Skeletal muscle satellite cell (primary cell): ENCODE results near the gene DCUN1D3.
A peak's percentile ranks its signal among the peaks of the same experiment; 100 is the strongest.
"Not testable (repeated sequence)": the region's sequence is repeated elsewhere in the genome, so short reads cannot be mapped to it uniquely, and the experiment has no call there.

ENCODE experiments used
- H3K27me3 ChIP-seq: 2 replicates; pipeline ENCODE4 v1.7.0; 2013; ENCODE audit warnings: low read length; ENCODE audit not compliant: control insufficient read depth, insufficient read depth
- H3K36me3 ChIP-seq: 2 replicates; pipeline ENCODE4 v1.7.0; 2013; ENCODE audit warnings: mild to moderate bottlenecking, control low read depth, low read length; ENCODE audit not compliant: insufficient read depth
- H3K4me1 ChIP-seq: 2 replicates; pipeline ENCODE4 v1.7.0; 2013; ENCODE audit warnings: low read length; ENCODE audit not compliant: control insufficient read depth, insufficient read depth
- H3K4me2 ChIP-seq: 2 replicates; pipeline ENCODE4 v1.7.0; 2013; ENCODE audit warnings: mild to moderate bottlenecking, low read length
- H3K4me3 ChIP-seq: 2 replicates; pipeline ENCODE4 v1.7.0; 2013; ENCODE audit warnings: low read length
- H3K9ac ChIP-seq: 2 replicates; pipeline ENCODE4 v1.7.0; 2013; ENCODE audit warnings: mild to moderate bottlenecking, low read depth, low read length, moderate library complexity
- H3K9me3 ChIP-seq: replicated peaks from 2 replicates; pipeline ENCODE4 v1.7.0; 2013; ENCODE audit warnings: mild to moderate bottlenecking, control low read depth, low read length

Gene DCUN1D3

GRCh38 chr16:20870122-20870820, 29.9 kb downstream of the DCUN1D3 start:
- no peaks in the 10 kb centered on the region for H3K27me3 ChIP-seq
- no peak overlapping the region for H3K4me2 ChIP-seq
- H3K36me3 ChIP-seq: peaks cover 6% of the 10 kb centered on the region
- H3K4me1 ChIP-seq: peaks cover 61% of the 10 kb centered on the region
- H3K9me3 ChIP-seq: no peaks in the 10 kb centered on the region
- no peak overlapping the region for H3K4me3 ChIP-seq
- no peak overlapping the region for H3K9ac ChIP-seq

DNA sequence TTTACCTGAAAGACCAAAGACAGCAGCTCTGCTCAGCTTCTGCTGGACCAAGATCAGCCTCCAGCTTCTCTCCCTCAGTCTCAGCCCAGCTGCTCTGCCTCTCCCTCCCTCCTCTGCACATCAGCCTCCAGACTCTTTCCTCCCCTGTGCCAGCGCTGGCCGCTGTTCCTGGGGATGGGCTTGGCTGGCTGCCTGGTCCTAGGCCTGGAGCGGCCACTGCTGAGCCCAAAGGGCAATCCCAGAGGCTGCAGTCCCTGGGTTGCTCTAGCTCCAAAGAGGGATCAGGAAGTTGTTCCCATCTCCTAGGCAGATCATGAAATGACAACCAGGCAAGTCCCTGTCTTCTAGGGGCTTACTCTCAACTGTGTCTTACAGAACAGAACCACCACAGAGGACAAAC, 31.3 kb downstream of the DCUN1D3 start:
- Histone ChIP-seq H3K27me3 (no peaks in the 10 kb centered on the region), H3K9me3 (no peaks in the 10 kb centered on the region), H3K9ac (peak overlapping the region; percentile 51), H3K4me3 (no peak overlapping the region), H3K4me1 (peaks cover 60% of the 10 kb centered on the region), H3K36me3 (peaks cover 9% of the 10 kb centered on the region), H3K4me2 (peak overlapping the region; percentile 45)

- Histone ChIP-seq H3K27me3 (no peaks in the 10 kb centered on the region), H3K36me3 (peaks cover 9% of the 10 kb centered on the region), H3K4me1 (peaks cover 60% of the 10 kb centered on the region), H3K9ac (no peak overlapping the region), H3K4me2 (peak overlapping the region; percentile 9), H3K4me3 (no peak overlapping the region), H3K9me3 (no peaks in the 10 kb centered on the region)
These were observed 32.6 kb downstream of the DCUN1D3 start for GRCh38 chr16:20867585-20867984.

DNA sequence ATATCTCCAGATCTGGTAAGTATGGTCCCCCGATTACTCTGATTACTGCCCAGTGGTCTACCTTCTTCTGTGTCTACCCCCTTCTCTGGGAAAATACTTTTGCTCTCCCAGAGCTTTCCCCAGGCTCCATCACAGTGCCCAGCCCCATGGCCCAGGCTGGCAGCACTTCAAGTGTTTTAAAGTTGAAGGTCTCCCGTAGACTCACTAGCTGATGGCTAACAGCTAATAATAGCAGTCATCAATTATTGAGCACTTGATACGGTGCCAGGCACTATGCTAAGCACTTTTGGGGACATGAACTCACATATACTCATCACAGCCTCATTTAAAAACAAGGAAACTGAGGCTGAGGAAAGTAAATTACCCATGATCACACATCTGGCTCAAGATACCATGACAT, 33.4 kb downstream of the DCUN1D3 start:
- H3K9ac ChIP-seq: peak overlapping the region; percentile 84
- peaks cover 58% of the 10 kb centered on the region for H3K4me1 ChIP-seq
- H3K9me3 ChIP-seq: no peaks in the 10 kb centered on the region
- no peak overlapping the region for H3K4me3 ChIP-seq
- H3K27me3 ChIP-seq: no peaks in the 10 kb centered on the region
- peaks cover 14% of the 10 kb centered on the region for H3K36me3 ChIP-seq
- H3K4me2 ChIP-seq: peak overlapping the region; percentile 24

- Histone ChIP-seq H3K4me2 (peak overlapping the region; percentile 66), H3K4me1 (peaks cover 53% of the 10 kb centered on the region), H3K4me3 (peak overlapping the region; percentile 6), H3K9me3 (no peaks in the 10 kb centered on the region), H3K27me3 (no peaks in the 10 kb centered on the region), H3K36me3 (peaks cover 15% of the 10 kb centered on the region), H3K9ac (peak overlapping the region; percentile 84)
These were observed 33.9 kb downstream of the DCUN1D3 start for GRCh38 chr16:20866145-20866772.

DNA sequence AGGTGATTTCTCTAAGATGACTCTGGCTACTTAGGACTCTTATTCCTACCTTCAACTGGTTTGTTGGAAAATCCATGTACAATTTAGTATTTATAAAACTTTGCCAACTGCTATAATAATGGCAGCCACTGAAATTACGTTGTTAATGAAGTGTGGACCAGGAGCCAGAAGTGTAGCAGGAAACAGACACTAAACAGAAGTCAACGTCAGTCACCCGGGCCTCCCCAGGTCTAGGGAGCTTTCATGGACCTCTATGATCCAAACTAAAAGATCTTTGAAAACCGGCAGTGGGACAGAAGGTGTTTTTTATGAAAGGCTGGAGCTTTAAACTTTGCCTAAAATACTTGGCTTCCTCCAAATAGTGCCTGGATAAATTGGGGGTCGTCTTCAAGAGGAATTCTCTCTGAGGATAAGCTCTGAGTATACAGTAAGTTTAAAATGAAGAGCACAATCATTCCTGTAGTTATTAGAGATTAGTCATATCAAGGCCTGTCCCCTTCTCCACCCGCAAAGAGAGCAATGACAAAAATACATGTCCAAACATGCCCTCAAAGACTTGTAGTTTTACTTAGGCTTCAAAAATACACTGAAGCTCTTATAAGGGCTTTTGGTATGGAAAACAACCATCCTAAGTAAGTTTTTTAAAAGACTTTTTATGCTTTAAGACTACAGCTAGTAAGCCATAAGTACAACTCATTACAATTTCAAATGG, 34.6 kb downstream of the DCUN1D3 start:
- Histone ChIP-seq H3K27me3 (no peaks in the 10 kb centered on the region), H3K36me3 (peaks cover 22% of the 10 kb centered on the region), H3K4me1 (peaks cover 49% of the 10 kb centered on the region), H3K9ac (peak overlapping the region; percentile 84), H3K9me3 (no peaks in the 10 kb centered on the region), H3K4me3 (peak overlapping the region; percentile 6), H3K4me2 (peak overlapping the region; percentile 66)

GRCh38 chr16:20864376-20864775, 35.8 kb downstream of the DCUN1D3 start:
- H3K4me2 ChIP-seq, H3K9ac ChIP-seq, H3K9me3 ChIP-seq, H3K27me3 ChIP-seq, H3K4me3 ChIP-seq: not testable (repeated sequence)
- Histone ChIP-seq H3K4me1 (peaks cover 49% of the 10 kb centered on the region), H3K36me3 (peaks cover 34% of the 10 kb centered on the region)

GRCh38 chr16:20862162-20862960, 37.8 kb downstream of the DCUN1D3 start:
- Histone ChIP-seq H3K27me3 (no peaks in the 10 kb centered on the region), H3K4me3 (no peak overlapping the region), H3K9me3 (no peaks in the 10 kb centered on the region), H3K4me1 (peaks cover 29% of the 10 kb centered on the region), H3K9ac (no peak overlapping the region), H3K4me2 (no peak overlapping the region), H3K36me3 (peaks cover 44% of the 10 kb centered on the region)

- H3K27me3 ChIP-seq, H3K4me2 ChIP-seq, H3K4me3 ChIP-seq, H3K9ac ChIP-seq, H3K9me3 ChIP-seq: not testable (repeated sequence)
- H3K4me1 ChIP-seq: peaks cover 16% of the 10 kb centered on the region
- H3K36me3 ChIP-seq: peaks cover 56% of the 10 kb centered on the region
These were observed 39.2 kb downstream of the DCUN1D3 start for GRCh38 chr16:20860995-20861394.

DNA sequence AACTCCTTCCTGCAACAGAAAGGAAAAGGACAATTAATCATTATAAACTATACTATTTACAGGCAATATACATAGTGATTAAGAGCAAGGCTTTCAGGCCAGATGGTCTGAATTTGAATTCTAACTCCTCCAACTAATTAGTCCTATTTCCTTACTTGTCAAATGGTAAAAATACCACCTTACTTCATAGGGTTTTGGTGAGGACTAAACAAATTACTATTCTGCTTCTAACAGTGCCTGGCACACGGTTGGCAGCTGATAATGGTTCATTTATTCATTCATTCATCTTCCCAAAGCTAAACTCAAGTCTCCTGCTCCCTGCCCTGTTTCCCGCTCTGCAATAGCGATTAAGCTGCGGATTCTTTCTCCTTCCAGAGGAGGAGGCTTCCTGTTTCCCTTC, 39.8 kb downstream of the DCUN1D3 start:
- H3K9ac ChIP-seq: no peak overlapping the region
- no peaks in the 10 kb centered on the region for H3K9me3 ChIP-seq
- H3K4me2 ChIP-seq: no peak overlapping the region
- peaks cover 9% of the 10 kb centered on the region for H3K4me1 ChIP-seq
- no peak overlapping the region for H3K4me3 ChIP-seq
- H3K36me3 ChIP-seq: peaks cover 63% of the 10 kb centered on the region
- no peaks in the 10 kb centered on the region for H3K27me3 ChIP-seq

DNA sequence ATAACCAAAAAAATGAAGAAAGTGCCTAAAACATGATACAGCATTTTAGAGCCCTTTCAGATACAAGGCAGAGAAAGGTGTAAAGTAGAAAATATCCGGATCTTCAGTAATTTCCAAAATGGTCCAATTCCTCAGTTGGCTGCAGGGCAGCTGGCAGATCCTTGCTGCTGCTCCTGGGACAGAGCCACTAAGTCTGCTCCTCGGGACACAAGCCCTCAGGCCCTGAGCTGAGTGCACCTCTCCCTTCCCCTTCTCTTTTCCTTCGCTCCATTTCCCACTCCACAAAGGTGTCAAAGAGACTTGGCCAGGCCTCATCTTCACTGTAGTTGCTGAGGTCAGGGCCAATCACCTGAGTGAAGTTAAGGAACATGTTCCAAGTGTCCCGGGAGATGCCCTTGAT, 40.5 kb downstream of the DCUN1D3 start:
- Histone ChIP-seq H3K4me3 (no peak overlapping the region), H3K27me3 (no peaks in the 10 kb centered on the region), H3K9ac (no peak overlapping the region), H3K9me3 (no peaks in the 10 kb centered on the region), H3K4me1 (peaks cover 3% of the 10 kb centered on the region), H3K4me2 (no peak overlapping the region), H3K36me3 (peaks cover 68% of the 10 kb centered on the region)
